ENCODE results near the gene FAM20B.

FAM20B gene

GRCh38 chr1:179058487-179059483, 33.1 kb downstream of the FAM20B start:
- Histone ChIP-seq H3K36me3 (ENCODE audit: insufficient read depth, low read length) (peaks cover 14% of the 10 kb centered on the region; the same call in 1 of the 2 replicates), H3F3A (ENCODE audit: insufficient read depth, low read length) (no peaks in the 10 kb centered on the region)
- TF ChIP-seq EZH2 (IDR thresholded peaks at IDR 0.05; ENCODE audit: borderline replicate concordance, low read length), result no peak
- TF ChIP-seq, protein P1, sequence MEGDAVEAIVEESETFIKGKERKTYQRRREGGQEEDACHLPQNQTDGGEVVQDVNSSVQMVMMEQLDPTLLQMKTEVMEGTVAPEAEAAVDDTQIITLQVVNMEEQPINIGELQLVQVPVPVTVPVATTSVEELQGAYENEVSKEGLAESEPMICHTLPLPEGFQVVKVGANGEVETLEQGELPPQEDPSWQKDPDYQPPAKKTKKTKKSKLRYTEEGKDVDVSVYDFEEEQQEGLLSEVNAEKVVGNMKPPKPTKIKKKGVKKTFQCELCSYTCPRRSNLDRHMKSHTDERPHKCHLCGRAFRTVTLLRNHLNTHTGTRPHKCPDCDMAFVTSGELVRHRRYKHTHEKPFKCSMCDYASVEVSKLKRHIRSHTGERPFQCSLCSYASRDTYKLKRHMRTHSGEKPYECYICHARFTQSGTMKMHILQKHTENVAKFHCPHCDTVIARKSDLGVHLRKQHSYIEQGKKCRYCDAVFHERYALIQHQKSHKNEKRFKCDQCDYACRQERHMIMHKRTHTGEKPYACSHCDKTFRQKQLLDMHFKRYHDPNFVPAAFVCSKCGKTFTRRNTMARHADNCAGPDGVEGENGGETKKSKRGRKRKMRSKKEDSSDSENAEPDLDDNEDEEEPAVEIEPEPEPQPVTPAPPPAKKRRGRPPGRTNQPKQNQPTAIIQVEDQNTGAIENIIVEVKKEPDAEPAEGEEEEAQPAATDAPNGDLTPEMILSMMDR (IDR thresholded peaks at IDR 0.05; ENCODE audit: low read length), result no peak

DNA sequence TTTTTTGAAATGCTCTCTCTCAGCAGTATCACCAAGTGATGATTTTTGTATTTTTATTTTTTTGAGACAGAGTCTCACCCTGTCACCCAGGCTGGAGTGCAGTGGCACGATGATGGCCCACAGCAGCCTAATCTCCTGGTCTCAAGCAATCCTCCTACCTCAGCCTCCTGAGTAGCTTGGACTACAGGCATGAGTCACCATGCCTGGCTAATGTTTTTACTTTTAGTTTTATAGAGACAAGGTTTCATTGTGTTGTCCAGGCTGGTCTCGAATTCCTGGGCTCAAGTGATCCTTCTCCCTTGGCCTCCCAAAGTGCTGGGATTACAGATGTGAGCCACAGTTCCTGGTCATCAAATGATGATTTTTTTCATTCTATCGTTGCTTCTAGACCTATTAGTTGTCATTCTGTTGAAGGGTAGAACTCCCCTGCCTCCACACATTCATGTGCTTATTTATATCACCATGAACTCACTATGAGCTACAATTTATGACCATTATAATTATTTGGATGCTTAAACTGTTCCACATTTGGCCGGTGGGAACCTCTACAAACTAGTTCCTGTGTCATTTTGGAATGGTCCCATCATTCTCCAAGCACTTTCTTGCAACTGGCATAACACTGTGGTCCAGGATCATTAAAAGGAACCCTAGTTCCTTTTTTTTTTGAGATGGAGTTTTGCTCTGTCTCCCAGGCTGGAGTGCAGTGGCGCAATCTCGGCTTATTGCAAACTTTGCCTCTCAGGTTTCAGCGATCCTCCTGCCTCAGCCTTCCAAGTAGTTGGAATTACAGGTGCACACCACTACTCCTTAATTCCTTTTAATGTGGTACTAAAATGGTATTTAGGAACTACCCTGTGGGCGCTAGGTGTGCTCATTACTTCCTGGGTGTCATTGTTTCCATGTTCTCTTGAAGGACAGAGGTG, 35.9 kb downstream of the FAM20B start:
- Histone ChIP-seq H3K9ac (ENCODE audit: low read length) (no peak overlapping the region), H3K27ac (ENCODE audit: low read depth, low read length, poor library complexity, severe bottlenecking) (no peak overlapping the region), H3K4me3 (ENCODE audit: low read depth, low read length, poor library complexity, severe bottlenecking) (no peak overlapping the region), H3F3A (ENCODE audit: insufficient read depth, low read length) (no peaks in the 10 kb centered on the region), H3K27me3 (ENCODE audit: insufficient read depth, low read length) (no peaks in the 10 kb centered on the region), H3K4me2 (ENCODE audit: low read length) (no peak overlapping the region), H2AFZ (ENCODE audit: low read length) (no peak overlapping the region), H3K36me3 (ENCODE audit: insufficient read depth, low read length) (peaks cover 13% of the 10 kb centered on the region; the same call in 1 of the 2 replicates), H4K20me1 (ENCODE audit: insufficient read depth, low read length) (no peaks in the 10 kb centered on the region), H3K79me2 (ENCODE audit: insufficient read depth, low read length) (no peaks in the 10 kb centered on the region), H3K9me2 (ENCODE audit: low read depth, low read length) (no peaks in the 10 kb centered on the region), H3K9me3 (ENCODE audit: low read length) (no peaks in the 10 kb centered on the region), H3K4me1 (ENCODE audit: insufficient read depth, low read length, severe bottlenecking) (no peaks in the 10 kb centered on the region)
- TF ChIP-seq, protein P1 (IDR thresholded peaks at IDR 0.05; ENCODE audit: low read length), result no peak
- TF ChIP-seq EZH2 (IDR thresholded peaks at IDR 0.05; ENCODE audit: borderline replicate concordance, low read length), result no peak

More at GRCh38 chr1:179058487-179059483, 33.1 kb downstream of the FAM20B start:
- H3K4me2 ChIP-seq (ENCODE audit: low read length), result no peak overlapping the region
- H3K27ac ChIP-seq (ENCODE audit: low read depth, low read length, poor library complexity, severe bottlenecking), result no peak overlapping the region
- H3K79me2 ChIP-seq (ENCODE audit: insufficient read depth, low read length), result no peaks in the 10 kb centered on the region
- H3K4me3 ChIP-seq (ENCODE audit: low read depth, low read length, poor library complexity, severe bottlenecking), result no peak overlapping the region
- H4K20me1 ChIP-seq (ENCODE audit: insufficient read depth, low read length), result no peaks in the 10 kb centered on the region
- H3K9me3 ChIP-seq (ENCODE audit: low read length), result no peaks in the 10 kb centered on the region
- H3K27me3 ChIP-seq (ENCODE audit: insufficient read depth, low read length), result no peaks in the 10 kb centered on the region
- H3K9ac ChIP-seq (ENCODE audit: low read length), result no peak overlapping the region
- no peak overlapping the region for H2AFZ ChIP-seq (ENCODE audit: low read length)
- no peaks in the 10 kb centered on the region for H3K9me2 ChIP-seq (ENCODE audit: low read depth, low read length)
- H3K4me1 ChIP-seq (ENCODE audit: insufficient read depth, low read length, severe bottlenecking), result no peaks in the 10 kb centered on the region

DNA sequence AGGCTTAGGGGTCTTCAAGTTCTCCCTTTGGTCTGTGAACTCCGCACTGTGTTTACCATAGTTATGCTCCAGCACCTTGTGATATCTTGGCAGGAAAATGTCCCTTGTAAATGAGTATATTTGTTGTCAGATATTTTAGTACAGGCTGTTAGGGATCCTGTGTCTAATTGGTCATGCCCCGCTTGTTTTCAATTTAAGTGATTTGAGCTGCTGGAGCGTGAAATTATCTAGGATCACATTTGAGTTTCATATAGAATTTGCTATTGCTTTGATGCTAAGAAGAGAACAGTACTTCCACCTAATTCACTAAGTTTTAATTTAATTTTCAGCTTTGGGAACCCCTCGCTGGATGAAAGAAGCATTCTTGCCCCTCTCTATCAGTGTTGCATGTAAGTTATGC, 40.8 kb downstream of the FAM20B start:
- no peak overlapping the region for H3K9ac ChIP-seq (ENCODE audit: low read length)
- no peak overlapping the region for H3K4me3 ChIP-seq (ENCODE audit: low read depth, low read length, poor library complexity, severe bottlenecking)
- no peak overlapping the region for H3K27ac ChIP-seq (ENCODE audit: low read depth, low read length, poor library complexity, severe bottlenecking)
- H3K79me2 ChIP-seq (ENCODE audit: insufficient read depth, low read length), result no peaks in the 10 kb centered on the region
- no peaks in the 10 kb centered on the region for H3K27me3 ChIP-seq (ENCODE audit: insufficient read depth, low read length)
- H3F3A ChIP-seq (ENCODE audit: insufficient read depth, low read length), result no peaks in the 10 kb centered on the region
- no peaks in the 10 kb centered on the region for H3K9me2 ChIP-seq (ENCODE audit: low read depth, low read length)
- H3K9me3 ChIP-seq (ENCODE audit: low read length), result no peaks in the 10 kb centered on the region
- H2AFZ ChIP-seq (ENCODE audit: low read length), result no peak overlapping the region
- H4K20me1 ChIP-seq (ENCODE audit: insufficient read depth, low read length), result no peaks in the 10 kb centered on the region
- peaks cover 6% of the 10 kb centered on the region for H3K4me1 ChIP-seq (ENCODE audit: insufficient read depth, low read length, severe bottlenecking)
- H3K4me2 ChIP-seq (ENCODE audit: low read length), result no peak overlapping the region
- H3K36me3 ChIP-seq (ENCODE audit: insufficient read depth, low read length), result peaks cover 6% of the 10 kb centered on the region; the same call in 1 of the 2 replicates
- TF ChIP-seq, protein P1 (IDR thresholded peaks at IDR 0.05; ENCODE audit: low read length), result no peak

Data from OCI-LY1 (cell line).